Activated CD8-positive, alpha-beta memory T cell treated with anti-CD3 and anti-CD28 coated beads, Interleukin-2, amount 50 U/mL, for 48 hours (primary cell): ENCODE data around the gene SUCLG2.

Experiments
- DNase-seq: peaks from one replicate; pipeline ENCODE4 v3.0.0-alpha.2; 2020

Gene SUCLG2

DNA sequence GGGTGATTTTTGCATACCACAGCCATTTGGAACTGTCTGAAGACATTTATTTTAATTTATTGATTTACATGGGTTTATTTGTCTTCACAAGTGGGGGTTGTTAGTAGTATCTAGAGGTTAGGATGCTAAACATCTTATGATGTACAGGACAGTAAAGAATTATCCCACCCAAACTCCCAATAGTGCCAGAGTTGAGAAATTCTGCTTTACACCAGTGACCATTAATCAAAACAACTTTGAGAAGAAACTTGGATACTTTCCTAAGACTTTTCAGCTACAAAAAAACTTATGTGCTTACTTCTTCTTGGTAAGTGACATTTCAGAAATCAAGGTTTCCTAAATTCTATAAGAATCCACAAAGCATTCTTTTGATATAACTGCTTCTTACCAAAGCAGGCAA, 156.7 kb downstream of the SUCLG2 start:
- no peak for DNase-seq

DNA sequence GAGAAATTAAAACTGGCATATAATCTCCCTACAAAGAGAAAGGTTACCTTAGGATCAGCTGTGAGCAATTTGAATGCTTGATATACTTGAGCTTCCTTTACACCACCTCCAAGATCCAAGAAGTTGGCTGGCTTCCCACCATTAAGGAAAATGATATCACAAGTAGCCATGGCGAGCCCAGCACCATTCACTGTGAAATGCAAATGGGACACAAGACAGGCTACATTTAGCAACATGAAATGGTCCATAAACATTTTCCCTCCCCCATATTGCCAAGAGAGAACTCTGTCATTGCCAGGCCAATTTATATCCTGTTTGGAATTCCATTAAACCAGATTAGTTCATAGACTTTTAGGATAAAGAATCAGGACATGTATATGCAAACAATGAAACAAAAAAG, 158.7 kb downstream of the SUCLG2 start:
- DNase-seq, result no peak

GRCh38 chr3:67493808-67494207, 160.6 kb downstream of the SUCLG2 start:
- DNase-seq, result no peak

DNA sequence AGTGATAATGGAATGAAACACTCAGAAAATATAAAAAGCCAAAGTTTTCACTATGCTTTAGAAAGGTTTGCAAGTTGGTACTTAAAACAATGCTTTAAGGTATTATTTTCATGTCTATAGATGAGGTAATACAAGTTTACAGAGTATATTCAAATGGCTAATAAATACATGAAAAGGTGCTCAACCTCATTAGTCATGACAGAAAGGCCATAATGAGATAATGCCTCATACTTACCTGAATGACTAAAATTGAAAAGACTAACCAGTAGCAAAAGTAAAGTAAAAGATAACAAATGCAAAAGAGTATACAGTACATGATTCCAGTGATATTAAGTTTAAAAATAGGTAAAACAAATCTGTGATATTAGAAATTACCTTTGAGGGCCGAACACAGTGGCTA, 163.8 kb downstream of the SUCLG2 start:
- DNase-seq, result no peak

- no peak for DNase-seq
Observed at GRCh38 chr3:67489816-67490215, 164.6 kb downstream of the SUCLG2 start.

GRCh38 chr3:67487564-67488114, 166.8 kb downstream of the SUCLG2 start:
- DNase-seq, result no peak

GRCh38 chr3:67486883-67487282, 167.5 kb downstream of the SUCLG2 start:
- DNase-seq, result no peak

GRCh38 chr3:67484085-67484484, 170.3 kb downstream of the SUCLG2 start:
- no peak for DNase-seq

DNA sequence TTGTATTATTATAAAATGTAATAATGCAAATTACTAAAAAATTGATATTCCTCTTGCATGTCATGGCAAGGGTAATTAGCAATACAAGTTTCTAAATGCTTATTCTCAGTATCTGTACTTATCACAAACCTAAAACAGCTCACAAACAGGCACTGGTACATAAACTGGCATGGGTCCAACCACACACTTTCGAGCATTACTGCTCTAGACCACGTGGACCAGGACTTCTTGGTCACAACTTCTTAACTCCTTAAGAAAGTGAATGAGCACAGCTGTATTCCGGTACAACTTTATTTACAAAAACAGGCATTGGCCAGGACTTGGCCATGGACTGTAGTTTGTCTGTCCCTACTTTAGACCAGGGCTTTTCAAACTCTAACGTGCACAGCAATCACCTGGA, 173.3 kb downstream of the SUCLG2 start:
- DNase-seq, result no peak

DNA sequence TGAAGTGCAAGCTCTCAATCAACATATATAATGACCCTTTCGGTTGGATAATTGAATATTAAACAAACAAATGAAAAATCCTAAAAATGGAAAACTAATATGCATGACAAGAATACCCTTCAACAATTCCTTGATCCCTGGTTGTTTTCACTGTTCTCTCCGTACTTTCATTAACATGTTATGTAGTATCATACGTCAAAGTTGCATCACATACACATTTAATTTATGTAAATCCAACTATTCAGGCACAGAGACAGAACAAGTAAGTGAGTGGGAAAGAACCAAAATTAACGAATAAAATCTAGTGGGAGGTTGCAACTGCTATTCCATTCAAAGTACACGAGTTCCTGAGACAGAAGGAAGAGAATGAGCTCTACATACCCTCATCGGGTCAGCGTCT, 176.0 kb downstream of the SUCLG2 start:
- no peak for DNase-seq

DNA sequence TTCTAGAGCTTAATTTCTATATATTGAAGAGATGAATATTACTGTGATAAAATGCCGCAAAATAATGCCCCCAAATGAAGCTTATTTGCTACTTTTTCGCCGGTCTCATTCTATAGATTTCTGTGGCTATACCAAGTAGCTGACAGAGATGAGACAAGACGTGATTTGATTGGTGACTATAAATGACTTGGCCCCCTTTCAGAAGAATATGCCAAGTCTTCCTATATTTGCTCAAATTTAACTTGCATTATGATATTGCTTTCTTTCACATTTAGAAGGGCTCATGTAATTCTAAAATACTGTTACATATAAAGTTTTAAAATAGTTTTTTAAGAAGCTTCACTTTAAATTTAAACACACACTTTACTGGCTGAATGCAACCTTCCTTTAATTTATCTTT, 180.1 kb downstream of the SUCLG2 start:
- DNase-seq, result no peak

GRCh38 chr3:67472674-67473201, 181.7 kb downstream of the SUCLG2 start:
- DNase-seq, result no peak

DNA sequence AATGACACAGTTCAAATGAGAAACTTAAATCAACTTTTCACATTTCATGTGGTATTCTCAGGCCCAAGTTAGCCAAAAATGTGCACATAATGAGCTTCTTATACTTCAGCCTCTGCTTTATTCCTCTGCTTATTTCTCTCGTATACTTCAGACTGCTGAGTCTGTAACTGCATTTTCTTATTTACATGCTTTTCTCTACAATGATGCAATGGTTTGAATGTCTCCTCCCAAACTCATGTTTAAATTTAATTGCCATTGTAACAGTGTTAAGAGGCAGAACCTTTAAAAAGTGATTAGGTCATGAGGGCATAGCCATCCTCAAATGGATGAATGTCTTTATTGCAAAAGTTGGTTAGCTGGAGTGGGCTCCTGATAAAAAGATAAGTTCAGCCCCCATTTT, 184.2 kb downstream of the SUCLG2 start:
- DNase-seq, result no peak

GRCh38 chr3:67468511-67468910, 185.9 kb downstream of the SUCLG2 start:
- no peak for DNase-seq

- no peak for DNase-seq
Observed at GRCh38 chr3:67463656-67464055, 190.8 kb downstream of the SUCLG2 start.

GRCh38 chr3:67462187-67462586, 192.2 kb downstream of the SUCLG2 start:
- DNase-seq, result no peak

DNA sequence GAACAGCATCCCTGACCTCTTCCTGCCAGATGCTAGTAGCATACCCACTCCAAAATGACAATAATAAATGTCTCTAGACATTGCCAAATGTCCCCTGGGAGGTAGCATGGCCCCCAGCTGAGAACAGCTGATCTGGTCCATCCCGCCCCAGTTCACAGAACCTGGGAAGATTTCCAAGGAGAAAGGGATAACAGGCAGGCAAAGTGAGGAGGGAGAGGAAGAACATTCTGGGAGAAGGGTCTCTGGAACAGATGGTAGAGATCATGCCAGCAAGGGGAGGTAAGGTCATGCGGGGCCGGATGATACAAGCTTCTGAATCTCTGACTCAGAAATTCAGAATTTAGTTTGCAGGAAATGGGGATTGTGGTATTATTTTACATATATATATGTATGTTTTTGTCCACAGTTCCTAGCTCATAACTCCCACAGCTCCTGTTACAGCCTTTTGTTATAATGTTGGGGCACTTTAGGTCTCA, 192.7 kb downstream of the SUCLG2 start:
- DNase-seq, result no peak

DNA sequence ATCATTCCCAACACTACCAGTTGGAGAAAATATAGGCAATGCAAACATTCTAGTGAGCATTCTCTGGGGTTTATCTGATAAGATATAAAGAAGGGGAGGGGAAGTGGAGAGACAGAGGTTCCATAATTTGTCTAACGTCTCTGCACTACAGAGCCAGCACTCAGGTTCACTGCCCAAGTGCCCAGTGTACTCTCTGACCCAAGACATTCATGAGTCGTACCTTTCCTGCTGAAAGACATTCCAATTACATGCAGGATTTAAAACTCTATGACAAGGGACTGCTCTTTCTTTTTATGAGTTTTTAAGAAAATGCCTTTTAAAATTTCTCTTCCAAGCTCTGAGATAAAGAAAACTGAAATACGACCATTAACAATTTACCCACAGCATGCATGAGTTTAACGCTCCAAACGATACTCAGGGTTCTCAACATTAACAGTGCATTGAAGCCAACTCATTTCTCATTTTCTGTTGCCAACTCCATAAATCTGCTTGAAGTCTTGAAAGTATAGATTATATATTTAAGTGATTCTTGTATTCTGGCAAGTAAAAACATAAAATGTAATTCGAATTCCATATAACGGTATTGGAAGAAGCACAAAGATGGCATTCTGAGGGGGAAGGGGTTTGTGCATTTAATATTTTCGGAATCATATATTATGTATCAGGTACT, 193.4 kb downstream of the SUCLG2 start:
- DNase-seq, result no peak

DNA sequence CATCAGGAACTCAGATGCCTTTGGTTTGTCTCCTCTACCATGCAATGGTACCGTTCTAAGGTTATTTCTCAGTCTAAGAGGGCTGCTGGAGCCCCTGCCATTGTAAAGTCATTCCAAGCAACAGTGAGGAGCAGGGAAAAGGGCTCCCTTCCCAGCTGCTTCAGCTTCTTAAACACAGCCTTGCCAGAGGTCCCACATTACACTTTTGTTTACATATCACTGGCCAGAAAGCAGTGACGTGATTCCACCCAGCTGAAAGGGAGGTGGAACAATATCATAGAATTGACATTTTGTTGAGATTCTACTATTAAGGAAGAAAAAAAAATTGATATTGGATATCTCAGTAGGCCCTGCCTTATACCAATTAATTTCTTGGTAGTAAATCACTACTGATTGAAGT, 194.6 kb downstream of the SUCLG2 start:
- DNase-seq, result no peak

DNA sequence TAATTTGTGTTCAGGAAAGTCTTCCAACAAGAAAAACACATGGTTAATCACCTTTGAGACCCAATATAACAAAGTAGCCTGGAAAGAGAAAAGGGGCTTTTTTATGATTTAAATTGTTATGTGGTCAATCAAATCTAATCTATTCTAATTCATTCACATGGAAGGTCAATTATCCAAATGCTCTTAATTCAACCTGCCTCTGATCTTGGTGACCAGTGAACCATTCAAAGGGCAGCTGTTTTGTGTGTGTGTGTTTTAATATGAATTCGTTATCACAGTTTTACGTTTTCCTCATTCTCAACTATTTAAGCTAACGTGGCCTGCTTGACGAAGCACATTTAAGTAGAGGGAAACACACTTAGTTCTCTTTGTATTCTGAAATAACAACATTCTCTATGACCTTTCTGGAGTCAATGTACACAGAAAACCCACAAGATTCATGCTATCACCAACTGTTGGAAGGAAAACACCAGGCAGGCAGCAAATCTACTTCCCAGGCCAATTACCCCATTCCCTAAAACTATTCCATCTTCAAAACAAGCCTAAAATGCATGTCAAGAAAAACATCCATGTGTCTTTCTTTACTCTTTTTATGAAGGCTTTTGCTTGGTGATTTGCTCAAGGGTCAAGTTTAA, 195.4 kb downstream of the SUCLG2 start:
- DNase-seq, result no peak

DNA sequence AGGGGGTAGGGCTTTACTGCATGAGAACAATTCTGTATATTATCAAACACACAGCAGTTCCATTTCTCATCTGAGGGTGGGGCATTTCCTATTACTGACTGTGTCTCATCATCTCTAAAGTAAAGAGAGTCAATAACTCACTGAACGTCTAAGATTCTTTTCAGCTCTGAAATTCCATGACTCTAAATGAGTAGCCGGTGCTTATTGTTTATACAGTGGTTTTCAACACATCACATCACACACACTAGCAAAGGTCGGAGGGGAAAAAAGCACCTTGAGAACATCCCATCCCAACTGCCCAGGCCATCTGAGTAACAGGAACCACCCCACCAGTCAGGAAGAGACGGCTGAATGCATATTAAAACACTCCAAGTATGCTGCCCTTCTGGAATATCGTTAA, 196.0 kb downstream of the SUCLG2 start:
- no peak for DNase-seq

GRCh38 chr3:67453628-67454027, 200.8 kb downstream of the SUCLG2 start:
- no peak for DNase-seq

GRCh38 chr3:67450153-67450552, 204.3 kb downstream of the SUCLG2 start:
- no peak for DNase-seq

- DNase-seq, result no peak
Observed at GRCh38 chr3:67447393-67447792, 207.0 kb downstream of the SUCLG2 start.
